SK-N-SH (cell line): Measurements from ENCODE around the gene RNF13. TPM values are rescaled to one million over a fixed set of nuclear protein-coding genes. Genes with fewer than 3 reads are reported as not detected.

Experiments used
- CTCF ChIA-PET: fragments of 300-600, 350-600 bp; formaldehyde crosslinking; extraction: SDS; loops from one replicate; lab custom pipeline; 2021; lab: Yijun Ruan, JAX
- POLR2A ChIA-PET: fragments of 350-600 bp; sonication (Branson Sonifier 250); formaldehyde crosslinking; extraction: SDS; loops from one replicate; lab custom pipeline; 2020; ENCODE audit warnings: antibody characterized with exemption, inconsistent platforms; lab: Yijun Ruan, JAX
- DNase-seq: peaks from one replicate; pipeline ENCODE4 v3.0.0; 2012
- H2AFZ ChIP-seq: fragments of 200-600 bp; sonication (generic); 2 replicates; pipeline ENCODE4 v1.8.1; 2016; ENCODE audit warnings: antibody characterized with exemption, mild to moderate bottlenecking, low read depth
- H3F3A ChIP-seq: fragments of 200-600 bp; sonication (generic); replicated peaks from 2 replicates; pipeline ENCODE3; 2016; ENCODE audit warnings: antibody characterized with exemption, mild to moderate bottlenecking; ENCODE audit not compliant: insufficient read depth
- H3K27ac ChIP-seq, 2 experiments: fragments of 200-500 bp in 1 of 2; fragments of 200-600 bp in 1 of 2; sonication (Bioruptor generic) in 1 of 2; sonication (generic), shearing (Covaris generic) in 1 of 2; 2 replicates each; pipeline versions ENCODE4 v1.5.1 to v1.6.1; 2014 to 2016; ENCODE audit warnings: low read depth in 2 of 2, inconsistent platforms in 1 of 2, low read length in 1 of 2, mild to moderate bottlenecking in 1 of 2, mixed read lengths in 1 of 2
- H3K27me3 ChIP-seq: fragments of 200-600 bp; sonication (generic), shearing (Covaris generic); 2 replicates; pipeline ENCODE4 v1.6.1; 2016; ENCODE audit warnings: mixed run types; ENCODE audit not compliant: insufficient read depth
- H3K36me3 ChIP-seq, 2 experiments: fragments of 200-500 bp in 1 of 2; fragments of 200-600 bp in 1 of 2; sonication (Bioruptor generic) in 1 of 2; sonication (generic) in 1 of 2; replicated peaks in 1 of 2; 2 replicates each; pipeline versions ENCODE3 to v1.5.1; 2014 to 2016; ENCODE audit warnings: low read length in 1 of 2, mild to moderate bottlenecking in 1 of 2; ENCODE audit not compliant: insufficient read depth in 2 of 2, control insufficient read depth in 1 of 2
- H3K4me1 ChIP-seq, 2 experiments: fragments of 200-500 bp in 1 of 2; fragments of 200-600 bp in 1 of 2; sonication (Bioruptor generic) in 1 of 2; sonication (generic), shearing (Covaris generic) in 1 of 2; 2 replicates each; pipeline versions ENCODE4 v1.5.1 to v1.6.1; 2014 to 2016; ENCODE audit warnings: low read depth in 1 of 2, low read length in 1 of 2, mixed run types in 1 of 2; ENCODE audit not compliant: insufficient read depth in 2 of 2, control insufficient read depth in 1 of 2
- H3K4me2 ChIP-seq: fragments of 200-600 bp; sonication (generic), shearing (Covaris generic); 2 replicates; pipeline ENCODE4 v1.6.1; 2017; ENCODE audit warnings: mixed run types
- H3K4me3 ChIP-seq, 2 experiments: fragments of 200-500 bp in 1 of 2; fragments of 200-600 bp in 1 of 2; sonication (Bioruptor generic) in 1 of 2; sonication (generic), shearing (Covaris generic) in 1 of 2; 2 replicates each; pipeline versions ENCODE4 v1.5.1 to v1.8.1; 2014 to 2016; ENCODE audit warnings: low read depth in 2 of 2, inconsistent platforms in 1 of 2, low read length in 1 of 2, mild to moderate bottlenecking in 1 of 2, mixed read lengths in 1 of 2, moderate library complexity in 1 of 2
- H3K79me2 ChIP-seq: fragments of 200-600 bp; sonication (generic); 2 replicates; pipeline ENCODE4 v1.8.1; 2017; ENCODE audit warnings: mild to moderate bottlenecking; ENCODE audit not compliant: insufficient read depth
- H3K9ac ChIP-seq: fragments of 200-600 bp; sonication (generic); 2 replicates; pipeline ENCODE4 v1.6.1; 2017; ENCODE audit warnings: mixed run types
- H3K9me2 ChIP-seq: fragments of 200-600 bp; sonication (generic); 2 replicates; pipeline ENCODE4 v1.6.1; 2017; ENCODE audit warnings: mixed run types
- H3K9me3 ChIP-seq: fragments of 200-600 bp; sonication (generic); 2 replicates; pipeline ENCODE4 v1.6.1; 2017; ENCODE audit warnings: mixed run types, mild to moderate bottlenecking, moderate library complexity
- H4K20me1 ChIP-seq: fragments of 200-600 bp; sonication (generic); 2 replicates; pipeline ENCODE4 v1.6.1; 2017; ENCODE audit warnings: mild to moderate bottlenecking, mixed run types; ENCODE audit not compliant: insufficient read depth
- CHD2 ChIP-seq: fragments of 150-350 bp; IDR thresholded peaks from 2 replicates; pipeline ENCODE4 v1.6.1; 2018; ENCODE audit warnings: low read length; ENCODE audit not compliant: partially characterized antibody
- ELF1 ChIP-seq: IDR thresholded peaks from 2 replicates; pipeline ENCODE4 v1.4.0; 2012
- GATA2 ChIP-seq: sonication (generic); formaldehyde crosslinking; IDR thresholded peaks from 2 replicates; pipeline ENCODE4 v1.5.0; 2020; ENCODE audit warnings: mild to moderate bottlenecking, missing genetic modification reagents
- MXI1 ChIP-seq: IDR thresholded peaks from 2 replicates; pipeline ENCODE4 v1.6.1; 2012; ENCODE audit warnings: mild to moderate bottlenecking, low read depth, low read length, improper control_type of control experiment
- NFIC ChIP-seq: IDR thresholded peaks from 2 replicates; pipeline ENCODE4 v1.4.0; 2012; ENCODE audit warnings: borderline replicate concordance
- RFX5 ChIP-seq: IDR thresholded peaks from 2 replicates; pipeline ENCODE4 v1.6.1; 2012; ENCODE audit warnings: mild to moderate bottlenecking, improper control_type of control experiment, low read length
- RXRA ChIP-seq: IDR thresholded peaks from 2 replicates; pipeline ENCODE4 v1.4.0; 2012; ENCODE audit warnings: low read depth, mild to moderate bottlenecking, borderline replicate concordance
- SMC3 ChIP-seq: IDR thresholded peaks from 2 replicates; pipeline ENCODE4 v1.6.1; 2012; ENCODE audit warnings: low read depth, low read length, improper control_type of control experiment
- TEAD4 ChIP-seq: IDR thresholded peaks from 2 replicates; pipeline ENCODE4 v1.4.0; 2012; ENCODE audit warnings: mild to moderate bottlenecking, borderline replicate concordance; ENCODE audit not compliant: insufficient read depth
- YY1 ChIP-seq: IDR thresholded peaks from 2 replicates; pipeline ENCODE4 v1.4.0; 2012; ENCODE audit warnings: low read depth, mild to moderate bottlenecking
- WGBS: methylation state at CpG from one replicate; pipeline ENCODE4 v1.1.6; 2017; ENCODE audit warnings: low lambda C conversion rate; 5-methylcytosine and 5-hydroxymethylcytosine counted together
- polyA plus RNA-seq, 3 experiments: library from polyadenylated mRNA; depleted of rRNA; stranded (reverse); fragments of >200 nt; gene quantifications; 2 replicates each; pipeline ENCODE4 v1.2.3, GENCODE V29; 2012
- TF ChIP-seq, protein P1 (sequence below): IDR thresholded peaks from 2 replicates; pipeline ENCODE4; 2012
- TF ChIP-seq, protein P2 (sequence below): fragments of 200-600 bp; sonication (generic); IDR thresholded peaks from 2 replicates; pipeline ENCODE4 v1.6.1; 2017; ENCODE audit warnings: antibody characterized with exemption, mild to moderate bottlenecking, moderate library complexity

Gene RNF13
- polyA plus RNA-seq, 1 of the 3 experiments (the other 2 are of a cell fraction): 14.9 TPM

DNA sequence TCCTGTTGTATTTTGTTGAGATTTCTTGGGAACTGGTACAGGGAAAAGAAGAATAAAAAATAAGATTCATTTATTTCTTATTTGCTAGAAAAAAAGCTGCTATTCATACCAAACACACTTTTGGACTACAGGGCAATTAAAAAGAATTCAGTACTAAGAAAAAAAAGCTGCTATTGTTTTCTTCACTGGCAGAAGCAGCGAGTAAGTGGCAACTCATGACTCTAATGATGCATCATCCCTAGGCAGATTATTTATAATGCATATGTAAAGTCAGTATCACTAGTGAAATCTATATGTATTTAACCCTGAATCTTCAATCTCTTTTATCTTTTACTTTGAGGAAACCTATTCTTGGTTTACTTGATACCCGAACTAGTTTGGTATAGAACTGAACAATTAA is 142.4 kb downstream of the RNF13 start:
- Histone ChIP-seq H3K27ac (peak overlapping the region; percentile 30 to 95; a peak in 3 of 4 replicates), H3K9me2 (no peaks in the 10 kb centered on the region), H4K20me1 (peaks cover 20% of the 10 kb centered on the region), H3K9me3 (no peaks in the 10 kb centered on the region), H3K4me2 (no peak overlapping the region), H3K4me1 (peaks cover 19 to 20% of the 10 kb centered on the region in 2 experiments; a peak in 3 of 4 replicates), H2AFZ (no peak overlapping the region), H3K4me3 (no peak overlapping the region), H3F3A (peaks cover 31% of the 10 kb centered on the region), H3K79me2 (peaks cover 77% of the 10 kb centered on the region), H3K27me3 (no peaks in the 10 kb centered on the region), H3K9ac (no peak overlapping the region), H3K36me3 (peaks cover 53 to 70% of the 10 kb centered on the region in 2 experiments)
- DNase-seq: no peak
- CTCF ChIA-PET: interaction anchor here (0.5 to 2.2 kb wide), 7 partner anchors 9 to 1215 kb away, joined by 3 to 12 read pairs (median 3); no protein-coding TSS in a partner anchor
- TF ChIP-seq RXRA (no peak), MXI1 (no peak), RFX5 (peak; percentile 70; the same call in 1 of the 2 replicates), SMC3 (no peak)
- TF ChIP-seq, protein P1, sequence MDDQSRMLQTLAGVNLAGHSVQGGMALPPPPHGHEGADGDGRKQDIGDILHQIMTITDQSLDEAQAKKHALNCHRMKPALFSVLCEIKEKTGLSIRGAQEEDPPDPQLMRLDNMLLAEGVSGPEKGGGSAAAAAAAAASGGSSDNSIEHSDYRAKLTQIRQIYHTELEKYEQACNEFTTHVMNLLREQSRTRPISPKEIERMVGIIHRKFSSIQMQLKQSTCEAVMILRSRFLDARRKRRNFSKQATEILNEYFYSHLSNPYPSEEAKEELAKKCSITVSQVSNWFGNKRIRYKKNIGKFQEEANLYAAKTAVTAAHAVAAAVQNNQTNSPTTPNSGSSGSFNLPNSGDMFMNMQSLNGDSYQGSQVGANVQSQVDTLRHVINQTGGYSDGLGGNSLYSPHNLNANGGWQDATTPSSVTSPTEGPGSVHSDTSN: no peak
- 55% methylated on average over 2 of the region's 2 CpGs for WGBS
- POLR2A ChIA-PET: no interaction called here

DNA sequence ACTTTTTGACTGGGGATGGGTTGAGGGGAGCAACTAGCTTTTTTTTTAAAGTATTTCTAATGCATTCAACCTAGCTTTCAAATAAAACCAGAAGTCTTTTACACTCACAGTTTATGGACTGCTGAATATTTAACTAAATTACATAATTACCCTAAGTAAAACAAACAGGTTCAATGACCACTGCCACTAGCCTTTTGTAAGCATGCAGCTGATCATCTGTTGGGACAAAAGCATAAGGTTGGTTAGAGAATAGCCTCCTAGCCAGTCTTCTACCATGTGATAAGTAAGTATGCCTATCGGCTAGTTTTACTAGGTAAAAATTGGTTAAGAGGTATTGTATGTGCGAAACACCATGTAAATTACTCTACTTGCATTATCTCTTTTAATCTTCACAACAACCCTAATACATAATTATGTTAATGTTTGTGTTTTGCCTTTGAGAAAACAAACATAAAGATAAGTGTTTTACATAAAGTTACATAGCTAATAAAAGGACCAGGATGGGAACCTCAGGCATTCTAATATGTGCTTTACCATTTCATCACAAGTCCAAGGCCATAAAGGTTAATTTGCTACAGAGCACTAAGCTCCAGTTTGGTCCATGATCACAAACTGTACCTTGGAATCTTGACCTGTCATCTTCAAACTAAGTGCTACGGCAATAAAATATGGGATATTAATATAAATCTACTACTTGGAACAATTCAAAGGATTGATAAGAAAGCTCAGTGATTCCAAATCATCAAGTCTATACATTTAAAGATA is 144.5 kb downstream of the RNF13 start:
- 96% methylated on average over 3 of the region's 3 CpGs for WGBS
- DNase-seq: no peak
- Histone ChIP-seq H3K79me2 (peaks cover 87% of the 10 kb centered on the region), H3K4me1 (peaks cover 19 to 20% of the 10 kb centered on the region in 2 experiments; a peak in 3 of 4 replicates)
- TF ChIP-seq GATA2 (no peak), ELF1 (no peak), SMC3 (no peak)
- TF ChIP-seq, all 33 proteins: peak for 0
- no peak overlapping the region for H3K9ac ChIP-seq
- POLR2A ChIA-PET: no interaction called here
- no peaks in the 10 kb centered on the region for H3K9me2 ChIP-seq
- no peaks in the 10 kb centered on the region for H3K9me3 ChIP-seq
- no peak overlapping the region for H3K4me2 ChIP-seq
- no peak overlapping the region for H2AFZ ChIP-seq
- peaks cover 20% of the 10 kb centered on the region for H4K20me1 ChIP-seq
- no peak overlapping the region for H3K4me3 ChIP-seq
- H3K36me3 ChIP-seq: peaks cover 53 to 63% of the 10 kb centered on the region in 2 experiments
- peak overlapping the region in 1 of 2 experiments; percentile 47; a peak in 1 of 4 replicates for H3K27ac ChIP-seq
- no peaks in the 10 kb centered on the region for H3K27me3 ChIP-seq
- CTCF ChIA-PET: interaction anchor here (0.9 to 2.8 kb wide), 7 partner anchors 10 to 226 kb away, joined by 3 to 20 read pairs (median 12); no protein-coding TSS in a partner anchor
- peaks cover 31% of the 10 kb centered on the region for H3F3A ChIP-seq

DNA sequence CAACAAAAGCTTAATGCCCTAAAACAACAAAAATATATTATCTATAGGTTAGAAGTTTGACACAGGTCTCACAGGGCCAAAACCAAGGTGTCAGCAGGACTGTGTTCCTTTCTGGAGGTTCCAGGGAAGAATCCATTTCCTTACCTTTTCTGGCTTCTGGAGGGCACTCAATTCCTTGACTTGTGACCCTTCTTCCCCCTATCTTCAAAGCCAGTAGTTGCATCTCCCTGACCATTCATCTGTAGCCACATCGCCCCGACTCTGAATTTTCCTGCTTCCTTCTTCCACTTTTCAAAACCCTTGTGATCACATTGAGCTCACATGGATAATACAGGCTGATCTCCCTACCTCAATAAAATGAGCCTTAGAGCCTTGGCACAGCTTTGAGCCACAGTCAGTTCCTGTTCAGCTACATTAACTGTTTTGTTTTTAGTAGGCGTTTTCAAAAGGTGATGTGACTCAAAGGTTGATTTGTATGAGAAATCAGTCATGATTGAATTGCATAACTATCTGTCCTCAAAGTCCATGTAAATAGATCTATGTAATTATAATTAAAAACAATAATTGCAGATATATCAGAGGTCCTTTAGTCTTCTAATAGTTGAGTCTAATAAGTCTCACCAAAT is 145.3 kb downstream of the RNF13 start:
- 97% methylated on average over 3 of the region's 3 CpGs for WGBS
- H3K9ac ChIP-seq: no peak overlapping the region
- H3K4me2 ChIP-seq: no peak overlapping the region
- no peaks in the 10 kb centered on the region for H3K9me2 ChIP-seq
- no peak overlapping the region for H3K27ac ChIP-seq
- H3K4me1 ChIP-seq: peaks cover 19 to 20% of the 10 kb centered on the region in 2 experiments; a peak in 3 of 4 replicates
- peaks cover 31% of the 10 kb centered on the region for H3F3A ChIP-seq
- no peak overlapping the region for H3K4me3 ChIP-seq
- no peak for DNase-seq
- H3K36me3 ChIP-seq: peaks cover 58 to 62% of the 10 kb centered on the region in 2 experiments
- H3K9me3 ChIP-seq: no peaks in the 10 kb centered on the region
- peaks cover 88% of the 10 kb centered on the region for H3K79me2 ChIP-seq
- H4K20me1 ChIP-seq: peaks cover 26% of the 10 kb centered on the region
- POLR2A ChIA-PET: no interaction called here
- H3K27me3 ChIP-seq: no peaks in the 10 kb centered on the region
- CTCF ChIA-PET: interaction anchor here (0.9 to 2.8 kb wide), 7 partner anchors 9 to 226 kb away, joined by 3 to 20 read pairs (median 12); no protein-coding TSS in a partner anchor
- no peak overlapping the region for H2AFZ ChIP-seq
- TF ChIP-seq NFIC (no peak), CHD2 (no peak), RXRA (no peak), TEAD4 (no peak), YY1 (no peak)
- TF ChIP-seq, protein P2, sequence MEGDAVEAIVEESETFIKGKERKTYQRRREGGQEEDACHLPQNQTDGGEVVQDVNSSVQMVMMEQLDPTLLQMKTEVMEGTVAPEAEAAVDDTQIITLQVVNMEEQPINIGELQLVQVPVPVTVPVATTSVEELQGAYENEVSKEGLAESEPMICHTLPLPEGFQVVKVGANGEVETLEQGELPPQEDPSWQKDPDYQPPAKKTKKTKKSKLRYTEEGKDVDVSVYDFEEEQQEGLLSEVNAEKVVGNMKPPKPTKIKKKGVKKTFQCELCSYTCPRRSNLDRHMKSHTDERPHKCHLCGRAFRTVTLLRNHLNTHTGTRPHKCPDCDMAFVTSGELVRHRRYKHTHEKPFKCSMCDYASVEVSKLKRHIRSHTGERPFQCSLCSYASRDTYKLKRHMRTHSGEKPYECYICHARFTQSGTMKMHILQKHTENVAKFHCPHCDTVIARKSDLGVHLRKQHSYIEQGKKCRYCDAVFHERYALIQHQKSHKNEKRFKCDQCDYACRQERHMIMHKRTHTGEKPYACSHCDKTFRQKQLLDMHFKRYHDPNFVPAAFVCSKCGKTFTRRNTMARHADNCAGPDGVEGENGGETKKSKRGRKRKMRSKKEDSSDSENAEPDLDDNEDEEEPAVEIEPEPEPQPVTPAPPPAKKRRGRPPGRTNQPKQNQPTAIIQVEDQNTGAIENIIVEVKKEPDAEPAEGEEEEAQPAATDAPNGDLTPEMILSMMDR: no peak
- TF ChIP-seq, protein P1: no peak
